ENCODE measurements around the gene PSMD14. TPM values are rescaled to one million over a fixed set of nuclear protein-coding genes. Genes with fewer than 3 reads are reported as not detected.
A peak's percentile ranks its signal among the peaks of the same experiment; 100 is the strongest.

The PSMD14 gene
- total and polyA plus RNA-seq, 2 donors (not counting 1 experiment from before 2014, with no cell fraction given) = 7.4 to 27.0 TPM

GRCh38 chr2:161306919-161307318, 1.3 kb upstream of the PSMD14 start:
- Histone ChIP-seq H3K4me2 (replicated peaks; ENCODE audit: low read depth, low read length, poor library complexity, severe bottlenecking) (no peak overlapping the region), H4K20me1 (ENCODE audit: control insufficient read depth, insufficient read depth, low read length, poor library complexity, severe bottlenecking) (no peaks in the 10 kb centered on the region), H3K9me3 (ENCODE audit: control extremely low read depth in 1 of 3, control insufficient read depth in 2 of 3, insufficient read depth in 1 of 3, low read length in 2 of 3) (peaks cover 1 to 5% (median 3%) of the 10 kb centered on the region in 3 donors), H3K27ac (ENCODE audit: low read length in 2 of 2) (no peak overlapping the region), H2AFZ (ENCODE audit: insufficient read depth, low read depth, low read length, poor library complexity, severe bottlenecking) (no peak overlapping the region), H3K27me3 (replicated peaks in 1 of 4; ENCODE audit: control extremely low read depth in 1 of 4, control insufficient read depth in 3 of 4, insufficient read depth in 4 of 4, low read length in 3 of 4) (peaks cover 0 to 3% (median 0%) of the 10 kb centered on the region in 4 experiments), H3K4me3 (ENCODE audit: control extremely low read depth in 1 of 5, extremely low read depth in 1 of 5, insufficient read depth in 1 of 5, low read depth in 2 of 5, low read length in 4 of 5) (no peak overlapping the region), H3K79me2 (ENCODE audit: control insufficient read depth, insufficient read depth, low read length) (peaks cover 45% of the 10 kb centered on the region), H3K4me1 (ENCODE audit: control insufficient read depth in 2 of 2, insufficient read depth in 2 of 2, low read length in 2 of 2) (peaks cover 18 to 20% of the 10 kb centered on the region in 2 donors), H3K9ac (ENCODE audit: low read length) (no peak overlapping the region), H3K36me3 (replicated peaks in 1 of 2; ENCODE audit: control extremely low read depth in 1 of 2, control insufficient read depth in 1 of 2, extremely low read depth in 1 of 2, insufficient read depth in 2 of 2, low read length in 1 of 2) (no peaks in the 10 kb centered on the region)
- peak overlapping the region; percentile 95 for H3K4me3 Mint-ChIP-seq
- ChIA-PET POLR2A (no interaction called here), CTCF (interaction anchor here (1.5 kb wide), 1 partner anchor 33 kb away, joined by 4 read pairs; no protein-coding TSS in a partner anchor)
- H3K4me1 Mint-ChIP-seq = peaks cover 33% of the 10 kb centered on the region
- no peak for ATAC-seq (ENCODE audit: low read depth)
- H3K9me3 Mint-ChIP-seq (ENCODE audit: insufficient read depth) = peaks cover 5% of the 10 kb centered on the region
- no peak for TF ChIP-seq CTCF (IDR thresholded peaks at IDR 0.05)
- no peak for TF ChIP-seq EZH2 (IDR thresholded peaks at IDR 0.05; ENCODE audit: borderline replicate concordance, insufficient read depth, low read depth, low read length, poor library complexity, severe bottlenecking)
- intact Hi-C loops (cut with micrococcal nuclease) = loop anchor here (5.0 kb wide), 1 partner anchor 65 kb away; no protein-coding TSS in a partner anchor
- 90% methylated on average over 2 of the region's 6 CpGs for WGBS (ENCODE audit: insufficient coverage)
- DNase-seq = no peak
- no peak overlapping the region for H3K27ac Mint-ChIP-seq
- peaks cover 7% of the 10 kb centered on the region for H3K27me3 Mint-ChIP-seq

- Histone ChIP-seq H3K36me3 (replicated peaks in 1 of 2; ENCODE audit: control extremely low read depth in 1 of 2, control insufficient read depth in 1 of 2, extremely low read depth in 1 of 2, insufficient read depth in 2 of 2, low read length in 1 of 2) (no peaks in the 10 kb centered on the region), H3K4me2 (replicated peaks; ENCODE audit: low read depth, low read length, poor library complexity, severe bottlenecking) (peak overlapping the region; percentile 76), H3K27ac (ENCODE audit: low read length in 2 of 2) (peak overlapping the region; percentile 69 to 90), H3K9ac (ENCODE audit: low read length) (peak overlapping the region; percentile 84), H3K4me1 (ENCODE audit: control insufficient read depth in 2 of 2, insufficient read depth in 2 of 2, low read length in 2 of 2) (peaks cover 18 to 20% of the 10 kb centered on the region in 2 donors), H3K4me3 (ENCODE audit: control extremely low read depth in 1 of 5, extremely low read depth in 1 of 5, insufficient read depth in 1 of 5, low read depth in 2 of 5, low read length in 4 of 5) (peak overlapping the region; percentile 58 to 89 (median 86)), H3K27me3 (replicated peaks in 1 of 4; ENCODE audit: control extremely low read depth in 1 of 4, control insufficient read depth in 3 of 4, insufficient read depth in 4 of 4, low read length in 3 of 4) (peaks cover 0 to 3% (median 0%) of the 10 kb centered on the region in 4 experiments), H4K20me1 (ENCODE audit: control insufficient read depth, insufficient read depth, low read length, poor library complexity, severe bottlenecking) (no peaks in the 10 kb centered on the region), H3K79me2 (ENCODE audit: control insufficient read depth, insufficient read depth, low read length) (peaks cover 50% of the 10 kb centered on the region), H2AFZ (ENCODE audit: insufficient read depth, low read depth, low read length, poor library complexity, severe bottlenecking) (peak overlapping the region; percentile 94), H3K9me3 (ENCODE audit: control extremely low read depth in 1 of 3, control insufficient read depth in 2 of 3, insufficient read depth in 1 of 3, low read length in 2 of 3) (peaks cover 0 to 5% (median 1%) of the 10 kb centered on the region in 3 donors)
- intact Hi-C loops (cut with micrococcal nuclease) = loop anchor here (1.0 to 5.0 kb wide), 3 partner anchors 35 to 147 kb away; partner anchors contain the start of gene TANK
- H3K9me3 Mint-ChIP-seq (ENCODE audit: insufficient read depth) = peaks cover 5% of the 10 kb centered on the region
- no peak for DNase-seq
- POLR2A ChIA-PET = interaction anchor here (0.9 kb wide), 1 partner anchor 1036 kb away, joined by 3 read pairs; no protein-coding TSS in a partner anchor
- no CpG with 5 or more reads among the region's 6 CpGs for WGBS (ENCODE audit: insufficient coverage)
- peaks cover 4% of the 10 kb centered on the region for H3K27me3 Mint-ChIP-seq
- H3K4me1 Mint-ChIP-seq = peaks cover 34% of the 10 kb centered on the region
- TF ChIP-seq CTCF (IDR thresholded peaks at IDR 0.05) (no peak), EZH2 (IDR thresholded peaks at IDR 0.05; ENCODE audit: borderline replicate concordance, insufficient read depth, low read depth, low read length, poor library complexity, severe bottlenecking) (no peak)
- ATAC-seq (ENCODE audit: low read depth) = no peak
- H3K4me3 Mint-ChIP-seq = peak overlapping the region; percentile 95
- H3K27ac Mint-ChIP-seq = peak overlapping the region; percentile 95
- CTCF ChIA-PET = interaction anchor here (0.6 to 1.6 kb wide), 2 partner anchors 34 to 1424 kb away, joined by 4 to 7 read pairs; no protein-coding TSS in a partner anchor
Observed at GRCh38 chr2:161307676-161308075, 549 bp upstream of the PSMD14 start.

All from B cell (primary cell).